ENCODE measurements around the gene CREB3L4.
"Not testable (repeated sequence)": the region's sequence is repeated elsewhere in the genome, so short reads cannot be mapped to it uniquely, and the experiment has no call there.

The CREB3L4 gene

GRCh38 chr1:154000420-154000819 lies 32.7 kb downstream of the CREB3L4 start:
- peaks cover 9% of the 10 kb centered on the region for H3K36me3 ChIP-seq
- H3K9me3 ChIP-seq = no peaks in the 10 kb centered on the region
- no peak overlapping the region for H3K4me2 ChIP-seq
- no peak overlapping the region for H3K9ac ChIP-seq
- TF ChIP-seq Cebpa-rat (IDR thresholded peaks at IDR 0.05) = no peak
- no peaks in the 10 kb centered on the region for H3K4me1 ChIP-seq
- no peaks in the 10 kb centered on the region for H3K27me3 ChIP-seq
- H3K4me3 ChIP-seq = no peak overlapping the region
- no peak overlapping the region for H3K27ac ChIP-seq
- H4K20me1 ChIP-seq = no peaks in the 10 kb centered on the region

- no peak for TF ChIP-seq Cebpa-rat (IDR thresholded peaks at IDR 0.05)
- no peak overlapping the region for H3K4me3 ChIP-seq
- no peak overlapping the region for H3K27ac ChIP-seq
- H3K36me3 ChIP-seq = peaks cover 5% of the 10 kb centered on the region; the same call in 1 of the 2 replicates
- no peak overlapping the region for H3K4me2 ChIP-seq
- H3K27me3 ChIP-seq = no peaks in the 10 kb centered on the region
- no peaks in the 10 kb centered on the region for H3K9me3 ChIP-seq
- H3K4me1 ChIP-seq = no peaks in the 10 kb centered on the region
- H4K20me1 ChIP-seq = no peaks in the 10 kb centered on the region
- H3K9ac ChIP-seq = no peak overlapping the region
These were observed 38.4 kb downstream of the CREB3L4 start for GRCh38 chr1:154006136-154006535.

GRCh38 chr1:154012129-154012528 lies 44.4 kb downstream of the CREB3L4 start:
- Histone ChIP-seq H3K9ac (no peak overlapping the region), H3K36me3 (0 out of 2 replicates have a peak, but pooled peaks cover 3% of the 10 kb centered on the region), H3K27me3 (no peaks in the 10 kb centered on the region), H4K20me1 (no peaks in the 10 kb centered on the region), H3K4me1 (no peaks in the 10 kb centered on the region), H3K4me2 (no peak overlapping the region), H3K27ac (no peak overlapping the region), H3K4me3 (no peak overlapping the region), H3K9me3 (no peaks in the 10 kb centered on the region)
- no peak for TF ChIP-seq Cebpa-rat (IDR thresholded peaks at IDR 0.05)

- not testable (repeated sequence) for H3K9ac ChIP-seq, H3K4me2 ChIP-seq, H3K4me1 ChIP-seq, H3K27me3 ChIP-seq, H3K27ac ChIP-seq, H3K36me3 ChIP-seq, H4K20me1 ChIP-seq, H3K4me3 ChIP-seq, H3K9me3 ChIP-seq
These were observed 44.8 kb downstream of the CREB3L4 start for GRCh38 chr1:154012543-154012942.

GRCh38 chr1:154014154-154014907 lies 46.6 kb downstream of the CREB3L4 start:
- no peak for TF ChIP-seq Cebpa-rat (IDR thresholded peaks at IDR 0.05)

GRCh38 chr1:154019269-154019668 lies 51.6 kb downstream of the CREB3L4 start:
- H3K4me1 ChIP-seq = no peaks in the 10 kb centered on the region
- no peaks in the 10 kb centered on the region for H3K9me3 ChIP-seq
- H3K27ac ChIP-seq = no peak overlapping the region

More at GRCh38 chr1:154014154-154014907, 46.6 kb downstream of the CREB3L4 start:
- H3K4me2 ChIP-seq = no peak overlapping the region
- H3K4me1 ChIP-seq = no peaks in the 10 kb centered on the region
- no peak overlapping the region for H3K27ac ChIP-seq
- no peak overlapping the region for H3K4me3 ChIP-seq
- H3K9me3 ChIP-seq = no peaks in the 10 kb centered on the region
- no peaks in the 10 kb centered on the region for H3K27me3 ChIP-seq
- no peak overlapping the region for H3K9ac ChIP-seq
- 0 out of 2 replicates have a peak, but pooled peaks cover 3% of the 10 kb centered on the region for H3K36me3 ChIP-seq
- H4K20me1 ChIP-seq = no peaks in the 10 kb centered on the region

GRCh38 chr1:154019940-154020339 lies 52.2 kb downstream of the CREB3L4 start:
- TF ChIP-seq Cebpa-rat (IDR thresholded peaks at IDR 0.05) = no peak
- no peak overlapping the region for H3K27ac ChIP-seq
- H3K27me3 ChIP-seq = no peaks in the 10 kb centered on the region

More at GRCh38 chr1:154019269-154019668, 51.6 kb downstream of the CREB3L4 start:
- no peaks in the 10 kb centered on the region for H3K36me3 ChIP-seq
- H3K27me3 ChIP-seq = no peaks in the 10 kb centered on the region
- H4K20me1 ChIP-seq = no peaks in the 10 kb centered on the region
- no peak for TF ChIP-seq Cebpa-rat (IDR thresholded peaks at IDR 0.05)
- no peak overlapping the region for H3K4me3 ChIP-seq
- H3K4me2 ChIP-seq = no peak overlapping the region
- no peak overlapping the region for H3K9ac ChIP-seq

More at GRCh38 chr1:154019940-154020339, 52.2 kb downstream of the CREB3L4 start:
- H3K4me3 ChIP-seq = no peak overlapping the region
- H3K4me1 ChIP-seq = no peaks in the 10 kb centered on the region
- H4K20me1 ChIP-seq = no peaks in the 10 kb centered on the region
- H3K9ac ChIP-seq = no peak overlapping the region
- H3K9me3 ChIP-seq = no peaks in the 10 kb centered on the region
- no peak overlapping the region for H3K4me2 ChIP-seq
- H3K36me3 ChIP-seq = no peaks in the 10 kb centered on the region

Data from BLaER1 (cell line).